ENCODE results near the gene HOXD4. TPM values are rescaled to one million over a fixed set of nuclear protein-coding genes. Genes with fewer than 3 reads are reported as not detected.

HOXD4 gene
- total RNA-seq, 1 experiment from 2014 or later: not detected

- Mint-ChIP-seq H3K4me3 (no peak overlapping the region), H3K36me3 (0 out of 2 replicates have a peak, but pooled peaks cover 7% of the 10 kb centered on the region), H3K4me1 (peaks cover 19% of the 10 kb centered on the region), H3K27ac (no peak overlapping the region), H3K27me3 (ENCODE audit: low read depth) (peaks cover 100% of the 10 kb centered on the region), H3K9me3 (peaks cover 4% of the 10 kb centered on the region)
- no peak for TF ChIP-seq E2F1 (CRISPR knock-in tag; IDR thresholded peaks at IDR 0.05)
- TF ChIP-seq PRDM15 (CRISPR knock-in tag; IDR thresholded peaks at IDR 0.05): no peak
- no peak for TF ChIP-seq GRHL2 (CRISPR knock-in tag; IDR thresholded peaks at IDR 0.05; ENCODE audit: insufficient replicate concordance, severe bottlenecking)
- no peak for TF ChIP-seq FOXP4 (CRISPR knock-in tag; IDR thresholded peaks at IDR 0.05)
- no peak for TF ChIP-seq TCF7 (CRISPR knock-in tag; IDR thresholded peaks at IDR 0.05; ENCODE audit: low read depth)
- TF ChIP-seq SMAD4 (CRISPR knock-in tag; IDR thresholded peaks at IDR 0.05): no peak
- TF ChIP-seq USF2 (CRISPR knock-in tag; IDR thresholded peaks at IDR 0.05): no peak
- no peak for TF ChIP-seq PRRX2 (CRISPR knock-in tag; IDR thresholded peaks at IDR 0.05)
- TF ChIP-seq ZBTB21 (CRISPR knock-in tag; IDR thresholded peaks at IDR 0.05; ENCODE audit: borderline replicate concordance): no peak
- DNase-seq (ENCODE audit: low spot score): no peak
- ChIA-PET POLR2A (no interaction called here), CTCF (interaction anchor here (0.9 kb wide), 1 partner anchor 70 kb away, joined by 3 read pairs; no protein-coding TSS in a partner anchor)
- ATAC-seq: no peak
These were observed 34.1 kb upstream of the HOXD4 start for GRCh38 chr2:176117162-176117822.

- CTCF ChIA-PET: no interaction called here
- H3K4me3 Mint-ChIP-seq: no peak overlapping the region
These were observed 33.5 kb upstream of the HOXD4 start for GRCh38 chr2:176117823-176118371.

More at GRCh38 chr2:176117823-176118371, 33.5 kb upstream of the HOXD4 start:
- TF ChIP-seq ZMAT4 (CRISPR knock-in tag; IDR thresholded peaks at IDR 0.05): no peak
- no peak for TF ChIP-seq OVOL2 (CRISPR knock-in tag; IDR thresholded peaks at IDR 0.05; ENCODE audit: borderline replicate concordance)
- TF ChIP-seq CDX4 (CRISPR knock-in tag; IDR thresholded peaks at IDR 0.05; ENCODE audit: borderline replicate concordance): no peak
- no peak for TF ChIP-seq ETV6 (CRISPR knock-in tag; IDR thresholded peaks at IDR 0.05)
- TF ChIP-seq GRHL2 (CRISPR knock-in tag; IDR thresholded peaks at IDR 0.05; ENCODE audit: insufficient replicate concordance, severe bottlenecking): no peak
- TF ChIP-seq TCF7 (CRISPR knock-in tag; IDR thresholded peaks at IDR 0.05; ENCODE audit: low read depth): no peak
- TF ChIP-seq RORB (CRISPR knock-in tag; IDR thresholded peaks at IDR 0.05): no peak
- TF ChIP-seq ZNF219 (CRISPR knock-in tag; IDR thresholded peaks at IDR 0.05; ENCODE audit: borderline replicate concordance): no peak
- no peak for TF ChIP-seq GTF2I (CRISPR knock-in tag; conservative IDR thresholded peaks at IDR 0.05)
- TF ChIP-seq ATF6 (CRISPR knock-in tag; IDR thresholded peaks at IDR 0.05): no peak
- no peak for TF ChIP-seq SMAD3 (CRISPR knock-in tag; IDR thresholded peaks at IDR 0.05; ENCODE audit: borderline replicate concordance)
- Mint-ChIP-seq H3K27ac (no peak overlapping the region), H3K36me3 (0 out of 2 replicates have a peak, but pooled peaks cover 6% of the 10 kb centered on the region), H3K9me3 (peaks cover 4% of the 10 kb centered on the region), H3K4me1 (peaks cover 15% of the 10 kb centered on the region), H3K27me3 (ENCODE audit: low read depth) (peaks cover 100% of the 10 kb centered on the region)
- POLR2A ChIA-PET: no interaction called here
- ATAC-seq: no peak
- no peak for DNase-seq (ENCODE audit: low spot score)
